Mucosa of gallbladder (tissue), 1 donor: ENCODE data around the gene LRRC15. TPM values are rescaled to one million over a fixed set of nuclear protein-coding genes. Genes with fewer than 3 reads are reported as not detected.

ENCODE experiments used
- DNase-seq: peaks from one replicate; pipeline ENCODE4 v3.0.0-alpha.2; 2020; ENCODE audit warnings: low spot score
- total RNA-seq: library from RNA; stranded (reverse); gene quantifications from one replicate; pipeline ENCODE4 v1.2.1, GENCODE V29; 2021
- donor health status: DM: no; HTN: no; CAD: no.

The LRRC15 gene
- total RNA-seq, result 0.35 TPM

GRCh38 chr3:194369522-194370279 is at the start of gene LRRC15:
LRRC15 (minus strand) TSS chr3:194369743; CDS start chr3:194361043, 8,700 bp downstream.
- no peak for DNase-seq

GRCh38 chr3:194418671-194419070 is 49.1 kb upstream of the LRRC15 start:
- DNase-seq, result no peak

- no peak for DNase-seq
These were observed 37.9 kb upstream of the LRRC15 start for GRCh38 chr3:194407423-194407822.

GRCh38 chr3:194405766-194406165 is 36.2 kb upstream of the LRRC15 start:
- no peak for DNase-seq

GRCh38 chr3:194404365-194405140 is 35.0 kb upstream of the LRRC15 start:
- peak; percentile 40 for DNase-seq

- no peak for DNase-seq
These were observed 32.4 kb upstream of the LRRC15 start for GRCh38 chr3:194401868-194402329.

- DNase-seq, result no peak
These were observed 31.8 kb upstream of the LRRC15 start for GRCh38 chr3:194401346-194401745.

- DNase-seq, result no peak
These were observed 30.4 kb upstream of the LRRC15 start for GRCh38 chr3:194399874-194400411.

- no peak for DNase-seq
These were observed 29.6 kb upstream of the LRRC15 start, which contains the start of gene GP5 for GRCh38 chr3:194399166-194399565. GP5 (minus strand) TSS chr3:194399266; CDS start chr3:194398282, 984 bp downstream.

GRCh38 chr3:194397757-194398312 is 28.3 kb upstream of the LRRC15 start:
- DNase-seq, result no peak

GRCh38 chr3:194396859-194397756 is 27.6 kb upstream of the LRRC15 start:
- DNase-seq, result no peak

GRCh38 chr3:194396539-194396858 is 27.0 kb upstream of the LRRC15 start:
- no peak for DNase-seq

- DNase-seq, result peak; percentile 58
These were observed 26.4 kb upstream of the LRRC15 start for GRCh38 chr3:194395778-194396538.

- DNase-seq, result no peak
These were observed 25.7 kb upstream of the LRRC15 start for GRCh38 chr3:194395212-194395611.

- no peak for DNase-seq
These were observed 23.0 kb upstream of the LRRC15 start for GRCh38 chr3:194392576-194392975.

GRCh38 chr3:194390835-194391234 is 21.3 kb upstream of the LRRC15 start:
- no peak for DNase-seq

GRCh38 chr3:194389269-194389668 is 19.7 kb upstream of the LRRC15 start:
- no peak for DNase-seq

- DNase-seq, result no peak
These were observed 18.4 kb upstream of the LRRC15 start for GRCh38 chr3:194387926-194388418.

GRCh38 chr3:194387276-194387675 is 17.7 kb upstream of the LRRC15 start:
- DNase-seq, result no peak

GRCh38 chr3:194386648-194387047 is 17.1 kb upstream of the LRRC15 start:
- DNase-seq, result no peak
